ENCODE measurements around the gene MEIS2. TPM values are rescaled to one million over a fixed set of nuclear protein-coding genes. Genes with fewer than 3 reads are reported as not detected.

MEIS2 gene
- total RNA-seq, 2 experiments from 2014 or later = 0.14 TPM; not detected in 1

- ChIA-PET POLR2A (interaction anchor here (0.7 kb wide), 1 partner anchor 183 kb away, joined by 4 read pairs; no protein-coding TSS in a partner anchor), CTCF (no interaction called here)
- Mint-ChIP-seq H3K27me3 (no peaks in the 10 kb centered on the region), H3K4me3 (no peak overlapping the region), H3K36me3 (ENCODE audit: low read depth) (no peaks in the 10 kb centered on the region), H3K4me1 (ENCODE audit: low read depth) (no peaks in the 10 kb centered on the region), H3K9me3 (no peaks in the 10 kb centered on the region), H3K27ac (no peak overlapping the region)
- no peak for DNase-seq
- TF ChIP-seq CTCF (IDR thresholded peaks at IDR 0.05) = no peak
- no peak for ATAC-seq
- intact Hi-C loops (cut with micrococcal nuclease) = loop anchor here (10.0 kb wide), 1 partner anchor 61 kb away; no protein-coding TSS in a partner anchor
Measured at GRCh38 chr15:37016231-37016630, 84.1 kb downstream of the MEIS2 start.

GRCh38 chr15:37015451-37015850 lies 84.9 kb downstream of the MEIS2 start:
- Mint-ChIP-seq H3K4me3 (no peak overlapping the region), H3K4me1 (ENCODE audit: low read depth) (no peaks in the 10 kb centered on the region), H3K27ac (no peak overlapping the region), H3K36me3 (ENCODE audit: low read depth) (no peaks in the 10 kb centered on the region), H3K27me3 (no peaks in the 10 kb centered on the region), H3K9me3 (no peaks in the 10 kb centered on the region)
- POLR2A ChIA-PET = interaction anchor here (0.6 to 0.7 kb wide), 2 partner anchors 182 to 1012 kb away, joined by 3 to 4 read pairs; no protein-coding TSS in a partner anchor
- ATAC-seq (no peak), DNase-seq (no peak)
- no peak for TF ChIP-seq CTCF (IDR thresholded peaks at IDR 0.05)
- intact Hi-C loops (cut with micrococcal nuclease) = loop anchor here (10.0 kb wide), 1 partner anchor 61 kb away; no protein-coding TSS in a partner anchor
- CTCF ChIA-PET = no interaction called here

GRCh38 chr15:37015035-37015434 lies 85.3 kb downstream of the MEIS2 start:
- no peaks in the 10 kb centered on the region for H3K9me3 Mint-ChIP-seq
- ATAC-seq = no peak
- ChIA-PET POLR2A (interaction anchor here (0.6 kb wide), 1 partner anchor 1012 kb away, joined by 3 read pairs; no protein-coding TSS in a partner anchor), CTCF (no interaction called here)
- H3K27me3 Mint-ChIP-seq = no peaks in the 10 kb centered on the region
- no peak for TF ChIP-seq CTCF (IDR thresholded peaks at IDR 0.05)
- no peak overlapping the region for H3K4me3 Mint-ChIP-seq
- H3K27ac Mint-ChIP-seq = no peak overlapping the region
- no peaks in the 10 kb centered on the region for H3K4me1 Mint-ChIP-seq (ENCODE audit: low read depth)
- DNase-seq = no peak
- H3K36me3 Mint-ChIP-seq (ENCODE audit: low read depth) = no peaks in the 10 kb centered on the region
- intact Hi-C loops (cut with micrococcal nuclease) = loop anchor here (10.0 kb wide), 1 partner anchor 60 kb away; no protein-coding TSS in a partner anchor

- H3K36me3 Mint-ChIP-seq (ENCODE audit: low read depth) = no peaks in the 10 kb centered on the region
- CTCF ChIA-PET = no interaction called here
- H3K9me3 Mint-ChIP-seq = no peaks in the 10 kb centered on the region
- TF ChIP-seq CTCF (IDR thresholded peaks at IDR 0.05) = no peak
- intact Hi-C loops (cut with micrococcal nuclease) = loop anchor here (10.0 kb wide), 1 partner anchor 60 kb away; no protein-coding TSS in a partner anchor
- no peak overlapping the region for H3K4me3 Mint-ChIP-seq
- H3K27ac Mint-ChIP-seq = no peak overlapping the region
- no peak for ATAC-seq
- no peak for DNase-seq
- H3K27me3 Mint-ChIP-seq = no peaks in the 10 kb centered on the region
- POLR2A ChIA-PET = no interaction called here
- no peaks in the 10 kb centered on the region for H3K4me1 Mint-ChIP-seq (ENCODE audit: low read depth)
Measured at GRCh38 chr15:37014566-37014965, 85.8 kb downstream of the MEIS2 start.

- Mint-ChIP-seq H3K27ac (no peak overlapping the region), H3K9me3 (no peaks in the 10 kb centered on the region), H3K36me3 (ENCODE audit: low read depth) (no peaks in the 10 kb centered on the region), H3K4me3 (no peak overlapping the region), H3K4me1 (ENCODE audit: low read depth) (no peaks in the 10 kb centered on the region), H3K27me3 (no peaks in the 10 kb centered on the region)
- ChIA-PET CTCF (no interaction called here), POLR2A (no interaction called here)
- no peak for TF ChIP-seq CTCF (IDR thresholded peaks at IDR 0.05)
- ATAC-seq = no peak
- DNase-seq = no peak
- intact Hi-C loops (cut with micrococcal nuclease) = loop anchor here (10.0 kb wide), 1 partner anchor 59 kb away; no protein-coding TSS in a partner anchor
Measured at GRCh38 chr15:37014137-37014536, 86.2 kb downstream of the MEIS2 start.

All from activated CD8-positive, alpha-beta T cell treated with anti-CD3 and anti-CD28 coated beads for 36 hours (primary cell).